PC-3 (cell line): Measurements from ENCODE around the gene ARL10. TPM values are rescaled to one million over a fixed set of nuclear protein-coding genes. Genes with fewer than 3 reads are reported as not detected.

Experiments used
- ATAC-seq: fragments of 200-7000 bp; cut with Tn5 transposase; 2 replicates; pipeline ENCODE4 v1.9.1; 2020; ENCODE audit warnings: mild to moderate bottlenecking, moderate library complexity
- BruUV-seq: library from RNA; stranded (reverse); fragments of 400-500 nt; replicated peaks from 2 replicates; lab custom pipeline; 2021; lab: Mats Ljungman, UMichigan
- CTCF ChIA-PET: fragments of 300-600 bp; sonication (Branson Sonifier 250); formaldehyde crosslinking; loops from one replicate; lab custom pipeline; 2022; ENCODE audit warnings: antibody characterized with exemption; lab: Charles Lee
- POLR2A ChIA-PET: fragments of 300-600 bp; sonication (Branson Sonifier 250); formaldehyde crosslinking; loops from one replicate; lab custom pipeline; 2022; ENCODE audit warnings: antibody characterized with exemption; ENCODE audit not compliant: unreplicated experiment; lab: Charles Lee
- DNase-seq: peaks from one replicate; pipeline ENCODE4 v3.0.0-alpha.2; 2015
- H2AFZ ChIP-seq: fragments of 300-600 bp; sonication (generic); 2 replicates; pipeline ENCODE4 v1.6.0; 2016; ENCODE audit warnings: antibody characterized with exemption, low read length
- H3F3A ChIP-seq: fragments of 300-600 bp; sonication (generic); one replicate; pipeline ENCODE4 v1.6.0; 2017; ENCODE audit warnings: antibody characterized with exemption, low read length, control low read depth, mild to moderate bottlenecking; ENCODE audit not compliant: unreplicated experiment
- H3K27ac ChIP-seq: fragments of 300-600 bp; sonication (generic); 2 replicates; pipeline ENCODE4 v1.5.1; 2016; ENCODE audit warnings: mild to moderate bottlenecking, low read length
- H3K27me3 ChIP-seq: fragments of 300-600 bp; sonication (generic); 2 replicates; pipeline ENCODE4 v1.6.1; 2016; ENCODE audit warnings: low read length, mixed read lengths
- H3K36me3 ChIP-seq: fragments of 300-600 bp; sonication (generic); 2 replicates; pipeline ENCODE4 v1.6.1; 2016; ENCODE audit warnings: low read depth, mixed run types, low read length, mixed read lengths
- H3K4me1 ChIP-seq: fragments of 300-600 bp; sonication (generic); 2 replicates; pipeline ENCODE4 v1.5.1; 2016; ENCODE audit warnings: low read length; ENCODE audit not compliant: insufficient read depth
- H3K4me2 ChIP-seq: fragments of 300-600 bp; sonication (generic); 2 replicates; pipeline ENCODE4 v1.6.0; 2016; ENCODE audit warnings: low read length
- H3K4me3 ChIP-seq: fragments of 300-600 bp; sonication (generic); 2 replicates; pipeline ENCODE4 v1.5.1; 2016; ENCODE audit warnings: mild to moderate bottlenecking, low read length, mixed read lengths
- H3K79me2 ChIP-seq: fragments of 300-600 bp; sonication (generic); 2 replicates; pipeline ENCODE4 v1.6.1; 2017; ENCODE audit warnings: low read length, mixed read lengths
- H3K9ac ChIP-seq: fragments of 300-600 bp; sonication (generic); 2 replicates; pipeline ENCODE4 v1.6.0; 2016; ENCODE audit warnings: mild to moderate bottlenecking, low read length
- H3K9me2 ChIP-seq: fragments of 300-600 bp; sonication (generic); replicated peaks from 2 replicates; pipeline ENCODE4 v1.6.1; 2016; ENCODE audit warnings: mixed run types, low read length, mixed read lengths
- H3K9me3 ChIP-seq: fragments of 300-600 bp; sonication (generic); 2 replicates; pipeline ENCODE4 v1.6.1; 2016; ENCODE audit warnings: low read length, mixed read lengths
- H4K20me1 ChIP-seq: fragments of 300-600 bp; sonication (generic); 2 replicates; pipeline ENCODE4 v1.6.1; 2016; ENCODE audit warnings: low read length, mixed read lengths
- EZH2 ChIP-seq: fragments of 300-600 bp; sonication (generic); IDR thresholded peaks from one replicate; pipeline ENCODE4 v1.6.1; 2017; ENCODE audit warnings: antibody characterized with exemption, mild to moderate bottlenecking, low read length; ENCODE audit not compliant: unreplicated experiment
- EZH2phosphoT487 ChIP-seq: fragments of 300-600 bp; sonication (generic); IDR thresholded peaks from 2 replicates; pipeline ENCODE4 v1.6.1; 2018; ENCODE audit warnings: mild to moderate bottlenecking, antibody characterized with exemption, low read length, borderline replicate concordance
- intact Hi-C: fragments of 100-400 bp; cut with micrococcal nuclease; formaldehyde crosslinking; loops from 2 replicates; pipeline ENCODE4 v1.9.0; 2023
- total RNA-seq: library from RNA; depleted of rRNA; stranded (reverse); fragments of >200 nt; gene quantifications from 2 replicates; pipeline ENCODE4 v1.2.3, GENCODE V29; 2014
- TF ChIP-seq, protein P1 (sequence below): fragments of 300-600 bp; sonication (generic); conservative IDR thresholded peaks from 2 replicates; pipeline ENCODE4 v1.5.1; 2017; ENCODE audit warnings: antibody characterized with exemption, low read depth, mild to moderate bottlenecking, low read length

The ARL10 gene
- total RNA-seq, 1 experiment from 2014 or later = 0.15 TPM

DNA sequence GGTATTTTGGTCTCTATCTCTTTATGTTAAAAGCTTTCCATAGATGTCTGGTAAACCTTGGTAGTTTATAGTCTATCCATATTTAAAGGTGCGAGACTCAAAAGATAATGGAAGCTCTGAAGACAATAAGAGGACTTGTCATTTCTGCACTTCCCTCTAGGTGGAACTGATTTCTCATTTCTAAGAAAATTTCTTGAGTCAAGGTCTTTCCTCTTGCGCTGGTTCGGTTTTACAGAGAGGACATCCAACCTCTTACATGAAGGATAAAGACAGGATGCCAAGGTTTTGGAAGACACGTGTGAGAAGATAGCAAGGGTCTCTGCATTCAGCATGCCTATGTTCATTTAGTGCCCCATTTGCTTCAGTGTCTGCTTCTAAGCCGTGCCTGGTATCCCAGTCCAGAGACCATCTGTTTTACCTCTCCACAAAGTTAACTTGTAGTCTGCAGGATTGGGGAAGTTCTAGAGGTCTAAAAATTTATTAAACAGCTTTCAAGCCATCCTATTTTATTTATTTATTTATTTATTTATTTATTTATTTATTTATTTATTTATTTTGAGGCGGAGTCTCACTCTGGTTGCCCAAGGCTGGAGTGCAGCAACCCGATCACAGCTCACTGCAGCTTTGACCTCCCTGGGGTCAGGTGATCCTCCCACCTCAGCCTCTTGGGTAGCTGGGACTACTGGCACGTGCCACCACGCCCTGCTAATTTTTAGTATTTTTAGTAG is 45.3 kb upstream of the ARL10 start:
- no TSS peak for BruUV-seq
- ATAC-seq (peak; percentile 45; the same call in 1 of the 2 replicates), DNase-seq (peak; percentile 34)
- intact Hi-C loops = no loop called here
- Histone ChIP-seq H3K36me3 (no peaks in the 10 kb centered on the region), H3K27ac (no peak overlapping the region), H3K4me3 (no peak overlapping the region), H3K9me2 (no peaks in the 10 kb centered on the region), H3K9me3 (no peaks in the 10 kb centered on the region), H3K27me3 (no peaks in the 10 kb centered on the region), H4K20me1 (no peaks in the 10 kb centered on the region), H3F3A (no peaks in the 10 kb centered on the region), H3K9ac (no peak overlapping the region), H3K4me1 (no peaks in the 10 kb centered on the region), H2AFZ (no peak overlapping the region), H3K4me2 (no peak overlapping the region), H3K79me2 (no peaks in the 10 kb centered on the region)
- ChIA-PET POLR2A (no interaction called here), CTCF (interaction anchor here (0.9 kb wide), 1 partner anchor 86 kb away, joined by 3 read pairs; no protein-coding TSS in a partner anchor)
- TF ChIP-seq EZH2 = no peak
- TF ChIP-seq, protein P1, sequence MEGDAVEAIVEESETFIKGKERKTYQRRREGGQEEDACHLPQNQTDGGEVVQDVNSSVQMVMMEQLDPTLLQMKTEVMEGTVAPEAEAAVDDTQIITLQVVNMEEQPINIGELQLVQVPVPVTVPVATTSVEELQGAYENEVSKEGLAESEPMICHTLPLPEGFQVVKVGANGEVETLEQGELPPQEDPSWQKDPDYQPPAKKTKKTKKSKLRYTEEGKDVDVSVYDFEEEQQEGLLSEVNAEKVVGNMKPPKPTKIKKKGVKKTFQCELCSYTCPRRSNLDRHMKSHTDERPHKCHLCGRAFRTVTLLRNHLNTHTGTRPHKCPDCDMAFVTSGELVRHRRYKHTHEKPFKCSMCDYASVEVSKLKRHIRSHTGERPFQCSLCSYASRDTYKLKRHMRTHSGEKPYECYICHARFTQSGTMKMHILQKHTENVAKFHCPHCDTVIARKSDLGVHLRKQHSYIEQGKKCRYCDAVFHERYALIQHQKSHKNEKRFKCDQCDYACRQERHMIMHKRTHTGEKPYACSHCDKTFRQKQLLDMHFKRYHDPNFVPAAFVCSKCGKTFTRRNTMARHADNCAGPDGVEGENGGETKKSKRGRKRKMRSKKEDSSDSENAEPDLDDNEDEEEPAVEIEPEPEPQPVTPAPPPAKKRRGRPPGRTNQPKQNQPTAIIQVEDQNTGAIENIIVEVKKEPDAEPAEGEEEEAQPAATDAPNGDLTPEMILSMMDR = peak; percentile 44

DNA sequence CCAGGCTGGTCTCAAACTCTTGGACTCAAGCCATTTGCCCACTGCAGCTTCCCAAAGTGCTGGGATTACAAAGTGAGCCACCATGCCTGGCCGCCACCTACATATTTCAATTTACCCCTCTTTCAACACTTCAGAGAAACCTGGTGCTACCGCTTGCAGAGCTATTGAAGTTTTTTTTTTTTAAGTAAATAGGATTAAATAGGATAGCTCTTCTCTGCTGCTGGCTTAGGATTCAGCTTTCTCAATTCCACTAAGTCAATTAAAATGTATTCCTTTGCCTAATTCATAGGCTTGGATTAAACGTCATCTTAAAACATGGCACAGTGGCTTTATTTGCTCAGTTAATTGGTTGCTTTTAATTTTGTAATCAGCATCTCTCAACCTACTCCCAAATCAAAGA is 44.7 kb upstream of the ARL10 start:
- BruUV-seq = no TSS peak
- no peaks in the 10 kb centered on the region for H3K36me3 ChIP-seq
- ChIA-PET POLR2A (no interaction called here), CTCF (interaction anchor here (0.9 kb wide), 1 partner anchor 85 kb away, joined by 3 read pairs; no protein-coding TSS in a partner anchor)
- no peaks in the 10 kb centered on the region for H3K79me2 ChIP-seq
- H3K4me3 ChIP-seq = no peak overlapping the region
- H4K20me1 ChIP-seq = no peaks in the 10 kb centered on the region
- H3K9me2 ChIP-seq = no peaks in the 10 kb centered on the region
- H3K27ac ChIP-seq = no peak overlapping the region
- no peak for DNase-seq
- H3K4me1 ChIP-seq = no peaks in the 10 kb centered on the region
- no peak overlapping the region for H3K4me2 ChIP-seq
- H2AFZ ChIP-seq = no peak overlapping the region
- no peaks in the 10 kb centered on the region for H3F3A ChIP-seq
- H3K27me3 ChIP-seq = no peaks in the 10 kb centered on the region
- H3K9me3 ChIP-seq = no peaks in the 10 kb centered on the region
- TF ChIP-seq, protein P1 = no peak
- TF ChIP-seq EZH2 (no peak), EZH2phosphoT487 (no peak)
- no peak for ATAC-seq
- H3K9ac ChIP-seq = no peak overlapping the region
- intact Hi-C loops = no loop called here

DNA sequence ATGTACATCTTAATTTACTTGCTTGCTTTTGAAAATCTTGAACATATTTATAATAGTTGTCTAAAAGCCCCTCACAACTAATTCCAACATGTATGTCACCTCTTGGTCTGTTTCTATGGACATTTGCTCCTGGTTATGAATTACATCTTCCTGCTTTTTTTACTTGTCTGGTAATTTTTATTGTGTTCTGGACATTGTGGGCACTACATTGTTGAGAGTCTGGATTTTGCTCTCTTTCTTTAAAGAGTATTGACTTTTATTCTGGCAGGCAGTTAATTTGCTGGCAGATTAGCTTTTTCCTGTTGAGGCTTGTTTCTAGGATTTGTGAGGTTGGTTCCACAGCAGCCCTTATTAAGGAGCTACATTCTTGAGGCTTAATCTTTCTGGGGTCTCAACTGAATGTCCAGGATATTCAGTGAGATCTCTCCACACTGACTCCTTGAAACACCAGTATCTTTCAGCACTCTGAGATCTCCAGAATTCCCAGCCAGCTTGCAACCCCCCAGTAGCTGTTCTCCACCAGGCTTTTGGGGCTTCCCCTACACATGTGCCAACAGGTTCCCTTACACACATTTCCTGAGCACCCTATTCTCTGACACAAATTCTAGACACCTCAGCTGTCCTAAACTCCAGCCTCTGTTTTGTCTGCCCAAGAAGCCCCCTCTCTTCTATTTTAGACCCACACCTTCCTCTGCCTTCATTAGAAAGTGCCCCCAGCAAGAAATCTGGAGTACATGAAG is 31.1 kb upstream of the ARL10 start:
- H3K36me3 ChIP-seq = peaks cover 6% of the 10 kb centered on the region
- no peaks in the 10 kb centered on the region for H3K9me2 ChIP-seq
- no peak overlapping the region for H3K9ac ChIP-seq
- H3K79me2 ChIP-seq = no peaks in the 10 kb centered on the region
- POLR2A ChIA-PET = no interaction called here
- intact Hi-C loops = no loop called here
- H3K4me1 ChIP-seq = no peaks in the 10 kb centered on the region
- H3K4me3 ChIP-seq = no peak overlapping the region
- ATAC-seq (no peak), DNase-seq (no peak)
- CTCF ChIA-PET = no interaction called here
- no peak for TF ChIP-seq EZH2
- no peak for TF ChIP-seq EZH2phosphoT487
- TF ChIP-seq, protein P1 = no peak
- BruUV-seq = no TSS peak
- no peaks in the 10 kb centered on the region for H4K20me1 ChIP-seq
- H3F3A ChIP-seq = no peaks in the 10 kb centered on the region
- H3K27ac ChIP-seq = no peak overlapping the region
- H3K9me3 ChIP-seq = no peaks in the 10 kb centered on the region
- no peak overlapping the region for H2AFZ ChIP-seq
- H3K27me3 ChIP-seq = no peaks in the 10 kb centered on the region
- no peak overlapping the region for H3K4me2 ChIP-seq
